Non-pigmented ciliary epithelial cell (primary cell): ENCODE data around the gene OR9A2.
A peak's percentile ranks its signal among the peaks of the same experiment; 100 is the strongest.
"Not testable (repeated sequence)": the region's sequence is repeated elsewhere in the genome, so short reads cannot be mapped to it uniquely, and the experiment has no call there.

Experiments used
- DNase-seq: peaks from one replicate; pipeline ENCODE4 v3.0.0-alpha.2; 2010; ENCODE audit warnings: low read depth

OR9A2 gene

GRCh38 chr7:143018931-143019330, 8.0 kb downstream of the OR9A2 start:
- DNase-seq: no peak

DNA sequence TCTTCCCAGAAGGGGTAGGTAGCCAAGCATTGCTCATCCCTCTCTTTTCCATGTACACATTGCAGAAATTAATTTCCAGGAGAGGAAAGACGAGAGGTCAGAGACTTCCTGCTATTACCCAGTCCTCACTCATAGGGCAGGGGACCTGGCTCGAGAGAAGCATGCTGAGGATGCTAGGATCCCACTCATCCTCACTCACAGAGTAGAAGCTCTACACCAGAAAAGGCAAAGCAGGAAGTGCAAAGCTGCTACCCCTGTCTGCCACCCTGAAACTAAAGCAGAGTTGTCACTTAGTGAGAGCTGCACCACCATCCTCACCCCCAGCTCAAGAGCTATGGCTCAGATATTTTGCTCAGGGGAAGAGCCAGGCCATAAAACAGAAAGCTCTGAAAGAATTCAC, 9.9 kb downstream of the OR9A2 start:
- no peak for DNase-seq

DNA sequence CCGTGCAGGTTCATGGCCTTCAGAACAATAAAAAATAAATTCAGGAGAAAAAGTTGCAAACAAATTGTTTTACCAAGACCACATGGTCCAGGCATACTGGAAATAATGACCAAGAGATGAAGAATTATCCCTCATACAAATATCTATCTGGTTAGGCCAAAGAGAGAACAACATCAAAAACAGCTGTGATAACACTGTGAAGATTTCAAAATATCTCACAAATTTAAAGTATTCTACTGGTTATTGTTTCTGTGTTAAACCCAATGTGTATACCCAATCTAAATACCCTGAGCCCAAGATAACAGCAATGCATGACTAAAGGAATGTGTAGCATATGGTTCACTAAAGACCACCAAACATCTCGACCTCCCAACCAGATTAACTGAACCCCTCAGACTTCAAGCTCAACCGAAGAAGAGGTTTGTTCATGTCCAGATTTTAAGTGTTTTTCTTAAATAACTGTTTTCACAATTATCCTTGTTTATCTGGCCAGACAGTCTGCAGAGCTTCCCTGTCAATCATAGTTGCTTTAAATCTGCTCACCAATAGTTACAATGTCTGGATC, 10.9 kb downstream of the OR9A2 start:
- DNase-seq: no peak

DNA sequence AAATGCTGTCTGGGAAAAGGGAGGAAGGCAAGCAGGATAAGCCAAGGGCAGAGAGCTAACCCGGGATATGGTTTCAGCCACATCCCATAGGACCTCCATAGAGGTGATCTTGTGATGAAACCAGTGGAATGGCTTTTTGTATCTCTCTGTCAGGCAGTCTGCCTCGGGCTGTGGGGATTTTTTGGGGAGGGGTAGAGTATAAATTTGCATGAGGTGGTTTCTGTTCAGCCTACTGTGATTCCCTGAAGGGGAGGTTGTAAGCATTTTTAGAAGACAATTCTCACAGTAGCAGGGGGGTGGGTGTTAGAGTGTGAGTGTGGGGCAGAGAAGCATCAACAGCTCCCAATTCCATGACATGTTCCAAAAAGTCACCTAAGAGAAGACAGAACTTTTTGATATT, 11.8 kb downstream of the OR9A2 start:
- no peak for DNase-seq

DNA sequence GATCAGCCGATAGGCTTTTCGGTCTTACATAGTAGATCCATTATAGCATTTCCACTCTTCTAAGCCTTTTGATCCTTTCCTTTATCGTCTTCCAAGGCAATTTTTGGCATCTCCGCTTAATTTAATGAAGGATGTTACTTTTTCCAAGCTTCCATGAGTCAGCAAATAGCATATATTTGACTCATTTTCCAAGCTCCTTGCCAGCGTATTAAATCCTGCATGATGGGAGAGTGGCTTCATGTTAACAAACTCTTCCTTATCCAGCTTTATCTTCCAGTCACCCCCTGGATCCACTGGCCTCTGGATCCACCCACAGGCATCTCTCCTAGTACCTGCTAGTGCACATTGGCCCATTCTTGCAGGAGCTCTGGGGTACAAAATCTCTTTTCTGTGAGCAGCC, 13.0 kb downstream of the OR9A2 start:
- peak; percentile 50 for DNase-seq

DNA sequence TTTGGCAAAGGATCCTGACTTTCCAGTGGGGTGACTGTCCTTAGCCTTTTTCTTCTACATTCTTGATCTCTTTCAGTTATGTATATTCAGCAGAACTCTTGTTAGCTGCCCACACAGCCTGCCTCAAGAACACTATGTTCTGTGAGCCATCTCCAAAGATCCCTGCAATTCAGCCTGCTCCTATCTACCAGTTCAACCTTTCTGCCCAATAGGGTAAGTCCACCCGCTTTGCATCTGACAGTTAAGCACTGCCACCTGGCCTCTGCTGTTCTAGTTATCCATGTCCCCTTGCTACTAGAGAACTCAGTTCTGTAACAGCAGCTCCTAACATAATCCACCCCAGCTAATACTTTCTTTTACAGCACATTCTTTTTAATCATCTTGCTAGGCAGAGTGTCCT, 13.5 kb downstream of the OR9A2 start:
- no peak for DNase-seq

GRCh38 chr7:143012409-143012808, 14.5 kb downstream of the OR9A2 start:
- DNase-seq: no peak

DNA sequence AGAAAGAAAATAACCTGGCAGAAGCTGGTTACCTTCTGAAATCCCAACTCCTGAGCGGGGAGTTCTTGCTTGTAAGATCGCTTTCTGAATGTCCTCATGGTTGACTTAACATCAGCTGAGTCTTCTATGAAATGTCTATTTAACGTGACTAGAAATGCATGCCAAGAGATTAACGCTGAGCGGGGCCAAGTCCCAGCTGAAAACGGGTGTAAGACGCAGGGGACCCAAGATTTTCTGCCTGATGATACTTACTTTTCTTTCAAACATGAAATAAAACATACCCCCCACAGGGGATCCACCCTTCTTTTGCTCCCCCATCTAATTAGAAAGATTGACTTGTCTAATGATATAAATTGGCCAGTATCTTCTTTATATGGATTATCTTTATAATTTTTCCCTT, 14.9 kb downstream of the OR9A2 start:
- DNase-seq: no peak

- DNase-seq: no peak
These were observed 18.7 kb downstream of the OR9A2 start for GRCh38 chr7:143008007-143008901.

DNA sequence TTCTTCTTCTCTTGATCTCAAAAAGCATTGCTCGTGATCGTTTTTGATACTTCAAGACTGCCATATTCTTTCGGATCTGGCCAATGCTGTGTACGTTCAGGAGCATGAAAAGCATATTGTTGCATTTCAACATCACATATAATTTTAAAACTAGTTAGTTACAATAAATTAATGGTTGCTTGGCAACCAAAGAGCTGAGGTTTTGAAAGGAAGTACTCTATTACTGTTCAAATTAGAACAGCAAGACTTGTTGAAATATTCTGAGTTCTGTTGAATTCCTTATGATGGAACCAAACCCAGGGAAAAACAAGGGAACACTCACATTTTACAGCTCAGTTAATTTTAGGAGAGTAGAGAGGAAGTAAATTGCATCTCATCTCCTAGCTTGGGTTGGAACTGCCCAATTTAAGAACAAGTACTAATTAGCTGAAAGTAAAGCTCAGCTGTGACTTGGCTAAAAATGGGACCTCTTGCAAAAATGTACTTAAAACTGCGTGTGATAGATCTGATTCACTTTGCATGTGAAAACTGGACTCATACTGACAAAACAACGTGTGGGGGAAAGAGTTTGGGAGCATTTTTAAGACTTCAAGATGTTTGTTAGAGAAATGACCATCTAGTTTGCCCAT, 21.2 kb downstream of the OR9A2 start:
- DNase-seq: no peak

- no peak for DNase-seq
These were observed 23.4 kb downstream of the OR9A2 start for GRCh38 chr7:143003393-143004051.

DNA sequence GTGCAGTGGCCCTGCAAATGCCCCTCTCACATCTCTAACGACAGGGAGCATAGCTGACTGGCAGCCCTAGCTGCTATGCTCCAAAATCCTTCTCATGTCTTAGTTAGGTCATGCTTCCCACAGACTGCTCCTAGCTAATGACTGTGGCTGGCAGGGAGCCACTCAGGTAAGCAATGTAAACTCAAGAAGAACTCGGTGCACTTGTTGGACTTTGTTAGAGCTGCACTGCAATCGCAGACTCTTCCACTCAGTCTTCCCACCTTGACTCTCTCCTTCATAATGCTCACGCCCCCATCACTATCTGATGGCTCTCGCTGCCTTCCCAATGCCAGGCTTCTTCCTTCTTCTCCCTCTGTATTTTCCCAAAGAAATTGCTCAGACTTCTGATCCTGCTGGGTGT, 24.0 kb downstream of the OR9A2 start:
- no peak for DNase-seq

- DNase-seq: no peak
These were observed 24.8 kb downstream of the OR9A2 start for GRCh38 chr7:143002106-143002505.

DNA sequence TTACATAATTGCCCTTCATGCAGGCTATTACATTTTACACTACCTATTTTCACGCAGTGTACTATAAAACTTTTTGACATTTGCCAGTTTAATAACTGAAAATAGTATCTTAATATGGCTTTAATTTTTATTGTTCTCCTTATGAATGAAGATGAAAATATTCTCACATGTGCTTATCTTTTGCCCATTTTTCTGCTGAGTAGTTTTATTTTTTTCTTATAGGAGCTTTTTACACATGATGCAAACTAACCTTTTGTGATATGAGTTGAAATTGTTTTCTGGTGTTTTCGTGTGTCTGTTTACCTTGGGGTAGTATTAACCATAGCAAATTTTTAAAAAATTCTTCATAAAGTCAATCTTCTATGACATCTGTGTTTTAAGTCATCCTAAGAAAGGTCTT, 26.3 kb downstream of the OR9A2 start:
- DNase-seq: no peak

DNA sequence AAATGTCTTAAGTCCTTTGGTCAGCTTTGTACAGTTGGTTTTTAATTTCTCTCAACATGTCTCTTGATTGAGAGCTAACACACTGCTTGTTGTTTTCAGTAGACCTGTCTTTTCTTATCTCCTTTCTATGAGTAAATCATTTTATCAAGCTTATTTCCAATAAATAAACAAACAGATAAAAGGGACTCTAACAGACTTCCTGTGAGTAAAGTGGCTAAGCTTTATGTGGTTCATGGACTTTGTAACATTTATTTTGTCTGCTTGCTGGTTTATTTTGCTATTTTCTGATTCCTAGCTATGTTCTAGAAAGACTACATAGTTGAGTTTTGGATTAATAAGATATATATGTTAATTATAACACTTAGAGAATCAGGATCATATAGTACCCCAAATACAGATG, 27.1 kb downstream of the OR9A2 start:
- no peak for DNase-seq

DNA sequence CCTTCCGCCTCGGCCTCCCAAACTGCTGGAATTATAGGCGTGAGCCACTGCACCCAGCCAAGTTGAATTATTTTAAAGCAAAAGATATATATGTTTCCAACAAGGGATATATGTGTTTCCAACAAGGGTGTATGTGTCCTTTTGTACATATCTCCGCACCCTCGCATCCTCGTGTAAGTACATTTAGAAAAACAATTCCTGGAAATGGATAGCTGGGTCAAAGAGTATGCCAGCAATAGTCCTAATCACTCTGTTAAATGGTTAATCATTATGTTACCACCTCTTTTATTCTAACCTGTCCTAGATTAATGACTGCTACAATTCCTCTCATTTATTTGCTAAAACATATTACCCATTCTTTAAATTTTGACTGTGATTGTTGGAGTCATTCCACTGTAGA, 28.0 kb downstream of the OR9A2 start:
- DNase-seq: no peak

GRCh38 chr7:142997456-142997989, 29.4 kb downstream of the OR9A2 start:
- DNase-seq: no peak

DNA sequence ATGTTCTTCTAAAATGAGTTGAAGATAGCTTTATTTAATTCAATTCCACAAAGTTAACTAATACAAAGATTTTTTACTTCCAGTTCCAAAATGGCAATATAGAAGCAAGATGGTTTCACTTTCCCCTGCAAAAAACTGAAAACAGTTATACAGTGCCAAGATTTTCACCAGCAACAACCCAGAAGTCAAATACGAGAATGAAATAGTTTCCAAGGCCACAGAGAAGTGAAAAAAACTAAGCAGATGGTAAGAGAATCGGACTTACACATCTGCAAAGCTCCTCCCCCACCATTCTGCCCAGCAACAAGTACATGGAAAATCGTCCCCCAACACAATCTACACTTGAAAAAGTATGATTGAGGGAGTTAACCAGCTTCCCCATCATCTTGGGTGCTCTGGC, 34.5 kb downstream of the OR9A2 start:
- DNase-seq: no peak

- no peak for DNase-seq
These were observed 42.6 kb downstream of the OR9A2 start for GRCh38 chr7:142984297-142984696.

- no peak for DNase-seq
These were observed 43.1 kb downstream of the OR9A2 start for GRCh38 chr7:142983825-142984224.

DNA sequence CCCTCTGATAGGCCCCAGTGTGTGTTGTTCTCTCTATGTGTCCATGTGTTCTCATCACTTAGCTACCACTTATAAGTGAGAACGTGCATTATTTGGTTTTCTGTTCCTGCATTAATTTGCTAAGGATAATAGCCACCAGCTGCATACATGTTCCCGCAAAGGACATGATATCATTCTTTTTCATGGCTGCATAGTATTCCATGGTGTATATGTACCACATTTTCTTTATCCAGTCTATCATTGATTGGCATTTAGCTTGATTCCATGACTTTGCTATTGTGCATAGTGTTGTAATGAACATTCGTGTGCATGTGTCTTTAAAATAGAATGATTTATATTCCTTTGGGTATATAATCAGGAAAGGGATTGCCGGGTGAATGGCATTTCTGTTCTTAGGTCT, 48.5 kb downstream of the OR9A2 start:
- not testable (repeated sequence) for DNase-seq
